GM12878 (cell line): ENCODE data around the gene LTBP3. TPM values are rescaled to one million over a fixed set of nuclear protein-coding genes. Genes with fewer than 3 reads are reported as not detected.

Source experiments
- BHLHE40 ChIP-seq, 2 experiments: fragments of 450-650 bp in 1 of 2; IDR thresholded peaks; 2 replicates each; pipeline ENCODE4 v1.6.1; 2011 to 2017; ENCODE audit warnings: low read depth in 2 of 2, borderline replicate concordance in 1 of 2, improper control_type of control experiment in 1 of 2, low read length in 1 of 2, mild to moderate bottlenecking in 1 of 2
- CREM ChIP-seq: IDR thresholded peaks from 2 replicates; pipeline ENCODE4 v1.6.1; 2014; ENCODE audit warnings: antibody characterized with exemption, low read depth
- DPF2 ChIP-seq: fragments of 450-650 bp; IDR thresholded peaks from 2 replicates; pipeline ENCODE4 v1.6.1; 2017; ENCODE audit warnings: mild to moderate bottlenecking
- ETV6 ChIP-seq, 2 experiments: fragments of 450-650 bp in 1 of 2; IDR thresholded peaks in 1 of 2; conservative IDR thresholded peaks in 1 of 2; 2 replicates each; pipeline ENCODE4 v1.6.1; 2014; ENCODE audit warnings: antibody characterized with exemption in 1 of 2, borderline replicate concordance in 1 of 2, low read depth in 1 of 2, mild to moderate bottlenecking in 1 of 2, moderate library complexity in 1 of 2
- GATAD2B ChIP-seq: fragments of 450-650 bp; conservative IDR thresholded peaks from 2 replicates; pipeline ENCODE4 v1.6.1; 2017; ENCODE audit warnings: low read depth, mild to moderate bottlenecking, moderate library complexity
- HDAC2 ChIP-seq: fragments of 200-600 bp; sonication (generic); IDR thresholded peaks from 2 replicates; pipeline ENCODE4 v1.6.1; 2017
- JUND ChIP-seq: IDR thresholded peaks from 2 replicates; pipeline ENCODE4 v1.6.1; 2012; ENCODE audit warnings: low read depth, mild to moderate bottlenecking, low read length, improper control_type of control experiment, moderate library complexity
- KLF5 ChIP-seq: fragments of 450-650 bp; IDR thresholded peaks from 2 replicates; pipeline ENCODE4 v1.6.1; 2014; ENCODE audit warnings: mild to moderate bottlenecking; ENCODE audit not compliant: partially characterized antibody
- POLR2A ChIP-seq: IDR thresholded peaks from 2 replicates; pipeline ENCODE4 v1.6.1; 2011; ENCODE audit warnings: low read depth, mild to moderate bottlenecking, low read length
- POU2F2 ChIP-seq: IDR thresholded peaks from 3 replicates; pipeline ENCODE4 v1.6.1; 2011; ENCODE audit warnings: low read depth, mild to moderate bottlenecking, low read length, borderline replicate concordance
- RUNX3 ChIP-seq: IDR thresholded peaks from 2 replicates; pipeline ENCODE4 v1.6.1; 2012; ENCODE audit warnings: low read length, inconsistent platforms
- TBL1XR1 ChIP-seq: IDR thresholded peaks from 2 replicates; pipeline ENCODE4 v1.6.1; 2012; ENCODE audit warnings: low read depth, low read length, improper control_type of control experiment
- YY1 ChIP-seq: IDR thresholded peaks from 2 replicates; pipeline ENCODE4 v1.6.1; 2011; ENCODE audit warnings: low read depth, mild to moderate bottlenecking, low read length
- ZBED1 ChIP-seq: IDR thresholded peaks from 2 replicates; pipeline ENCODE4 v1.6.1; 2016; ENCODE audit warnings: borderline replicate concordance
- polyA plus RNA-seq, 11 experiments: library from polyadenylated mRNA; depleted of rRNA in 4 of 11; unstranded in 6 of 11; stranded (reverse) in 5 of 11; fragments of >200 nt; fragmentation: Nextera tagmentation in 4 of 11; fragmentation: Illumina TruSeq in 1 of 11; extraction: Ambion mirVana in 4 of 11; extraction: Trizol in 1 of 11; gene quantifications; 1 replicate in 1 of 11; 2 replicates in 10 of 11; pipeline versions ENCODE4 v1.2.1 to v1.2.3, GENCODE V29; 2011 to 2016; ENCODE audit warnings: inconsistent platforms in 2 of 11, missing spikeins in 2 of 11, low read depth in 1 of 11
- total RNA-seq, 4 experiments: library from RNA; depleted of rRNA in 3 of 4; stranded (reverse); fragments of >200 nt in 3 of 4; fragmentation: Illumina TruSeq in 1 of 4; extraction: Trizol in 1 of 4; gene quantifications; 2 replicates each; pipeline versions ENCODE4 v1.2.1 to v1.2.3, GENCODE V29; 2013 to 2021
- TF ChIP-seq, protein P1 (sequence below): fragments of 450-650 bp; IDR thresholded peaks from 2 replicates; pipeline ENCODE4 v1.6.1; 2018; ENCODE audit warnings: borderline replicate concordance, mild to moderate bottlenecking; ENCODE audit not compliant: partially characterized antibody
- TF ChIP-seq, protein P2 (sequence below): fragments of 450-650 bp; IDR thresholded peaks from 2 replicates; pipeline ENCODE4 v1.6.1; 2016; ENCODE audit warnings: mild to moderate bottlenecking
- TF ChIP-seq, protein P3 (sequence below): IDR thresholded peaks from 2 replicates; pipeline ENCODE4 v1.6.1; 2012; ENCODE audit warnings: low read depth, low read length, improper control_type of control experiment
- TF ChIP-seq, protein P4 (sequence below): fragments of 450-650 bp; IDR thresholded peaks from 2 replicates; pipeline ENCODE4 v1.6.1; 2017; ENCODE audit warnings: low read depth, mild to moderate bottlenecking, moderate library complexity
- TF ChIP-seq, protein P5 (sequence below): fragments of 450-650 bp; IDR thresholded peaks from 2 replicates; pipeline ENCODE4 v1.6.1; 2017; ENCODE audit warnings: mild to moderate bottlenecking, low read depth, inconsistent platforms; ENCODE audit not compliant: poor library complexity, severe bottlenecking

Gene LTBP3
- total and polyA plus RNA-seq, 10 of the 15 experiments (the other 5 are each of a cell fraction or from before 2014, with no cell fraction given): 2.2 to 12.2 (median 6.2) TPM; not detected in 2

DNA sequence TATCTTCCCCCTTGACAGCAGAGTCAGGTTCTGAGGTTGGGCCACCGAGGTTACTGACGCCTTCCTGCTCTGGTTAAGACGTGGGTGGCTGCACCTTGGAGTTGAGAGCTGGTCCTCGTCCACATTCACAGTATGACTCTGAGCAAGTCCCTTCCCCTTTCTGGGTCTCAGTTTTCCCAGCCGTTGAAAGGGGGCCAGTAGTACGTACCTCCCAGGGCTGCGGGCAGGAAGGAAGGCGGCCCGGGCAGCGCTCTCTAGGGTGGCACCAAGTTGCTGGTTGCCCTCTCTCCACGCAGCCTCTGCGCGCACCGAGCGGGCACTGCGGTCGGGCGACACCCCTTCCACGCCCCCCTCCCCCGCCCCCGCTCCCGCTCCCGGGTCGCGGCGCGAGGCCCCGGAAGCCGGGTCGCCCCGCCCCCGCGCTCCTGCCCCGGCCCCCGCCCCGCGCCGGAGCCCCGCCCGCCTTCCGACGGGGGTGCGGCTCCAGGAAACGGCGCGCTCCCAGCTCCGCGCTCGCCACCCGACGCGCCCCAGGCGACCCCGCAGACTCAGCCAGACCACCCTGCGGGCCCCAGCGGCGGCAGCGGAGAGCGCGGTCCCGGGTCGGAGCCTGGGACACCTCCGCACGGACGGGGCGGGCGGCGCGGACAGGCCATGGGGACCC, 17.5 kb upstream of the LTBP3 start, which contains the start of gene EHBP1L1 (continued):
- peak; percentile 71 for TF ChIP-seq CREM
- TF ChIP-seq JUND: peak; percentile 19; the same call in 1 of the 2 replicates
- TF ChIP-seq ETV6 (conservative IDR thresholded peaks at IDR 0.05 in 1 of 2, IDR thresholded peaks at IDR 0.05 in 1 of 2; ENCODE audit: borderline replicate concordance in 1 of 2, low read depth in 1 of 2): peak in 1 of 2 experiments; percentile 40; a peak in 1 of 4 replicates
- peak; percentile 52; the same call in 1 of the 2 replicates for TF ChIP-seq ZBED1
- 0 out of 2 replicates have a peak, but pooled peaks have one; percentile 19 for TF ChIP-seq TBL1XR1
- peak in 1 of 2 experiments; percentile 26; a peak in 1 of 4 replicates for TF ChIP-seq BHLHE40 (IDR thresholded peaks at IDR 0.05; ENCODE audit: borderline replicate concordance in 1 of 2, low read depth in 2 of 2, low read length in 1 of 2)
- TF ChIP-seq, protein P1, sequence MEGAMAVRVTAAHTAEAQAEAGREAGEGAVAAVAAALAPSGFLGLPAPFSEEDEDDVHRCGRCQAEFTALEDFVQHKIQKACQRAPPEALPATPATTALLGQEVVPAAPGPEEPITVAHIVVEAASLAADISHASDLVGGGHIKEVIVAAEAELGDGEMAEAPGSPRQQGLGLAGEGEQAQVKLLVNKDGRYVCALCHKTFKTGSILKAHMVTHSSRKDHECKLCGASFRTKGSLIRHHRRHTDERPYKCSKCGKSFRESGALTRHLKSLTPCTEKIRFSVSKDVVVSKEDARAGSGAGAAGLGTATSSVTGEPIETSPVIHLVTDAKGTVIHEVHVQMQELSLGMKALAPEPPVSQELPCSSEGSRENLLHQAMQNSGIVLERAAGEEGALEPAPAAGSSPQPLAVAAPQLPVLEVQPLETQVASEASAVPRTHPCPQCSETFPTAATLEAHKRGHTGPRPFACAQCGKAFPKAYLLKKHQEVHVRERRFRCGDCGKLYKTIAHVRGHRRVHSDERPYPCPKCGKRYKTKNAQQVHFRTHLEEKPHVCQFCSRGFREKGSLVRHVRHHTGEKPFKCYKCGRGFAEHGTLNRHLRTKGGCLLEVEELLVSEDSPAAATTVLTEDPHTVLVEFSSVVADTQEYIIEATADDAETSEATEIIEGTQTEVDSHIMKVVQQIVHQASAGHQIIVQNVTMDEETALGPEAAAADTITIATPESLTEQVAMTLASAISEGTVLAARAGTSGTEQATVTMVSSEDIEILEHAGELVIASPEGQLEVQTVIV: no peak
- TF ChIP-seq, protein P2, sequence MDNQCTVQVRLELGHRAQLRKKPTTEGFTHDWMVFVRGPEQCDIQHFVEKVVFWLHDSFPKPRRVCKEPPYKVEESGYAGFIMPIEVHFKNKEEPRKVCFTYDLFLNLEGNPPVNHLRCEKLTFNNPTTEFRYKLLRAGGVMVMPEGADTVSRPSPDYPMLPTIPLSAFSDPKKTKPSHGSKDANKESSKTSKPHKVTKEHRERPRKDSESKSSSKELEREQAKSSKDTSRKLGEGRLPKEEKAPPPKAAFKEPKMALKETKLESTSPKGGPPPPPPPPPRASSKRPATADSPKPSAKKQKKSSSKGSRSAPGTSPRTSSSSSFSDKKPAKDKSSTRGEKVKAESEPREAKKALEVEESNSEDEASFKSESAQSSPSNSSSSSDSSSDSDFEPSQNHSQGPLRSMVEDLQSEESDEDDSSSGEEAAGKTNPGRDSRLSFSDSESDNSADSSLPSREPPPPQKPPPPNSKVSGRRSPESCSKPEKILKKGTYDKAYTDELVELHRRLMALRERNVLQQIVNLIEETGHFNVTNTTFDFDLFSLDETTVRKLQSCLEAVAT: peak; percentile 59; the same call in 1 of the 2 replicates
- TF ChIP-seq POU2F2: peak; percentile 65
- 0 out of 2 replicates have a peak, but pooled peaks have one; percentile 71 for TF ChIP-seq HDAC2
- no peak for TF ChIP-seq YY1
- TF ChIP-seq, protein P3, sequence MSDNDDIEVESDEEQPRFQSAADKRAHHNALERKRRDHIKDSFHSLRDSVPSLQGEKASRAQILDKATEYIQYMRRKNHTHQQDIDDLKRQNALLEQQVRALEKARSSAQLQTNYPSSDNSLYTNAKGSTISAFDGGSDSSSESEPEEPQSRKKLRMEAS: no peak
- no peak for TF ChIP-seq RUNX3
- TF ChIP-seq DPF2: peak; percentile 84; the same call in 1 of the 2 replicates
- peak; percentile 76 for TF ChIP-seq POLR2A
- no peak for TF ChIP-seq KLF5
- TF ChIP-seq, protein P4, sequence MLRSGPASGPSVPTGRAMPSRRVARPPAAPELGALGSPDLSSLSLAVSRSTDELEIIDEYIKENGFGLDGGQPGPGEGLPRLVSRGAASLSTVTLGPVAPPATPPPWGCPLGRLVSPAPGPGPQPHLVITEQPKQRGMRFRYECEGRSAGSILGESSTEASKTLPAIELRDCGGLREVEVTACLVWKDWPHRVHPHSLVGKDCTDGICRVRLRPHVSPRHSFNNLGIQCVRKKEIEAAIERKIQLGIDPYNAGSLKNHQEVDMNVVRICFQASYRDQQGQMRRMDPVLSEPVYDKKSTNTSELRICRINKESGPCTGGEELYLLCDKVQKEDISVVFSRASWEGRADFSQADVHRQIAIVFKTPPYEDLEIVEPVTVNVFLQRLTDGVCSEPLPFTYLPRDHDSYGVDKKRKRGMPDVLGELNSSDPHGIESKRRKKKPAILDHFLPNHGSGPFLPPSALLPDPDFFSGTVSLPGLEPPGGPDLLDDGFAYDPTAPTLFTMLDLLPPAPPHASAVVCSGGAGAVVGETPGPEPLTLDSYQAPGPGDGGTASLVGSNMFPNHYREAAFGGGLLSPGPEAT: peak; percentile 57; the same call in 1 of the 2 replicates
- TF ChIP-seq, protein P5, sequence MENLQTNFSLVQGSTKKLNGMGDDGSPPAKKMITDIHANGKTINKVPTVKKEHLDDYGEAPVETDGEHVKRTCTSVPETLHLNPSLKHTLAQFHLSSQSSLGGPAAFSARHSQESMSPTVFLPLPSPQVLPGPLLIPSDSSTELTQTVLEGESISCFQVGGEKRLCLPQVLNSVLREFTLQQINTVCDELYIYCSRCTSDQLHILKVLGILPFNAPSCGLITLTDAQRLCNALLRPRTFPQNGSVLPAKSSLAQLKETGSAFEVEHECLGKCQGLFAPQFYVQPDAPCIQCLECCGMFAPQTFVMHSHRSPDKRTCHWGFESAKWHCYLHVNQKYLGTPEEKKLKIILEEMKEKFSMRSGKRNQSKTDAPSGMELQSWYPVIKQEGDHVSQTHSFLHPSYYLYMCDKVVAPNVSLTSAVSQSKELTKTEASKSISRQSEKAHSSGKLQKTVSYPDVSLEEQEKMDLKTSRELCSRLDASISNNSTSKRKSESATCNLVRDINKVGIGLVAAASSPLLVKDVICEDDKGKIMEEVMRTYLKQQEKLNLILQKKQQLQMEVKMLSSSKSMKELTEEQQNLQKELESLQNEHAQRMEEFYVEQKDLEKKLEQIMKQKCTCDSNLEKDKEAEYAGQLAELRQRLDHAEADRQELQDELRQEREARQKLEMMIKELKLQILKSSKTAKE: no peak
- TF ChIP-seq GATAD2B: peak; percentile 81
